Fibroblast of the aortic adventitia (primary cell): ENCODE measurements around the gene ABO. TPM values are rescaled to one million over a fixed set of nuclear protein-coding genes. Genes with fewer than 3 reads are reported as not detected.
"Not testable (repeated sequence)": the region's sequence is repeated elsewhere in the genome, so short reads cannot be mapped to it uniquely, and the experiment has no call there.

Experiments
- DNase-seq: peaks from one replicate; pipeline ENCODE4 v3.0.0-alpha.2; 2010; ENCODE audit warnings: low read depth
- H3K4me3 ChIP-seq: 2 replicates; pipeline ENCODE4 v1.5.1; 2011; ENCODE audit warnings: low read depth, mild to moderate bottlenecking, control low read depth, low read length, moderate library complexity
- CTCF ChIP-seq: IDR thresholded peaks from 2 replicates; pipeline ENCODE4 v1.5.1; 2011; ENCODE audit warnings: mild to moderate bottlenecking, low read length, control low read depth, inconsistent platforms; ENCODE audit not compliant: insufficient read depth
- total RNA-seq: library from RNA; depleted of rRNA; stranded (reverse); fragments of >200 nt; gene quantifications from 2 replicates; pipeline ENCODE4 v1.2.3, GENCODE V29; 2012; ENCODE audit warnings: low replicate concordance

ABO gene
- total RNA-seq, 1 donor = not detected

DNA sequence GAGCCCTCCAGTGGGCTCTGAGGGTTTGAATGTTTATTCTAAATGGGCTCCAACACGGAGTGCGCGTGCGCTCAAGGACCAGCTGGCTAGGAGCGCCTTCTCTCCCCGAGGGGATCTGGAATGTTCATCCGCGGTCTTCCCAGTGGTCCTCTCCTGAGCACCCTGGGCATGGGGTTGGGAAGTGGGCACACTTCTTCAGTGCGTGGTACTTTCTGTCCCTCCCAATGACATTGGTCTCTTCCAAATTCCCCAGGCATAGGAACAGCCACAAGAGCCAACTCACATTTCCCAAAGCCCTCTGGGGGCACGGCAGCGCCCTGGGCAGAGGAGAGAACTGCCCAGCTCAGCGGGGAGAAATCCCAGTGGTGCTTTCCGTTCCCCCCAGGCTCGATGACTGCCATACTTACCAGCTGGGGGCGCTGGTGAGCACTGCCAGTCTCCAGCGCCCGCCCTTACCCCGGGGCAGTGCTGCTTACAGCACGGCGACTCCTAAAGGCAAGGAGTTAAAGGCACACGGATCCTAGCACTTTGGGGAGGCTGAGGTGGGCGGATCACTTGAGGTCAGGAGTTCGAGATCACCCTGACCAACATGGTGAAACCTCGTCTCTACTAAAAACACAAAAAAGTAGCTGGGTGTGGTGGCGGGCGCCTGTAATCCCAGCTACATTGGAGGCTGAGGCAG, 36.0 kb downstream of the ABO start:
- no peak for DNase-seq
- H3K4me3 ChIP-seq = no peak overlapping the region
- TF ChIP-seq CTCF = peak; percentile 35

GRCh38 chr9:133238272-133238850, 36.6 kb downstream of the ABO start:
- TF ChIP-seq CTCF = no peak
- H3K4me3 ChIP-seq = no peak overlapping the region
- DNase-seq = no peak

DNA sequence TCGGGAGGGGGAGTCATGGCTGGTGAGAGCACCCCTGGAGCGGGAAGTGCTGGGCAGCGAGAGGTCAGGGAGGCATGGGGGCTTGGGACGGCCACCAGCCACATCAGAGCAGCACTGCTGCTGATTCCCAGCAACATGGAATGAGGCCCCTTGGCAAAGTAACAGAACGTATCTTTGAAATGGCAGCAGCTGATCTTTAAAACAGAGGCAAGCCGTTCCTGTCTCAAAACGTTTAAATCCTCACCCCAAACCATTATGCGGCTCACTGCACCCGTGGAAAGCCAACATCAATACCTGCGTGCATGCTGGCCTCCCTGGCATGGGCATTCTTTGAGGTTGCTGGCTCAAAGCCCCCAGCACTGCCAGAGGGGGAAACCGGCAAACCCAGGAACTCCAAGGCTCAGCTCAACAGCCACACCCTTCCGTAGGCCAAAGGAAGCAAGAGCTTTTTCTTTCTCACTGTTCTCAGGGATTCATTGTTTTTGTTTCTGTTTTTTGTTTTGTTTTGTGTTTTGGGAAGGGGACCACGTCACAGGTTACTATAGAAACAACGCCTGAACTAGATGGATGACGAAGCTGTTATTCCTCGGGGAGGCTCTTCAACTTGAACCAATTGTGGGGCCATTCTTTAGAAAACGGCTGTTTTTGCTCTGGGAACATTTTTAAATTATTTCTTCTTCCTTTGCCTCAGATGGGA, 37.8 kb downstream of the ABO start:
- DNase-seq = peak; percentile 14

GRCh38 chr9:133236291-133237034, 38.5 kb downstream of the ABO start:
- not testable (repeated sequence) for H3K4me3 ChIP-seq, DNase-seq

More for the DNA sequence above, 37.8 kb downstream of the ABO start:
- TF ChIP-seq CTCF = no peak
- H3K4me3 ChIP-seq = no peak overlapping the region

DNA sequence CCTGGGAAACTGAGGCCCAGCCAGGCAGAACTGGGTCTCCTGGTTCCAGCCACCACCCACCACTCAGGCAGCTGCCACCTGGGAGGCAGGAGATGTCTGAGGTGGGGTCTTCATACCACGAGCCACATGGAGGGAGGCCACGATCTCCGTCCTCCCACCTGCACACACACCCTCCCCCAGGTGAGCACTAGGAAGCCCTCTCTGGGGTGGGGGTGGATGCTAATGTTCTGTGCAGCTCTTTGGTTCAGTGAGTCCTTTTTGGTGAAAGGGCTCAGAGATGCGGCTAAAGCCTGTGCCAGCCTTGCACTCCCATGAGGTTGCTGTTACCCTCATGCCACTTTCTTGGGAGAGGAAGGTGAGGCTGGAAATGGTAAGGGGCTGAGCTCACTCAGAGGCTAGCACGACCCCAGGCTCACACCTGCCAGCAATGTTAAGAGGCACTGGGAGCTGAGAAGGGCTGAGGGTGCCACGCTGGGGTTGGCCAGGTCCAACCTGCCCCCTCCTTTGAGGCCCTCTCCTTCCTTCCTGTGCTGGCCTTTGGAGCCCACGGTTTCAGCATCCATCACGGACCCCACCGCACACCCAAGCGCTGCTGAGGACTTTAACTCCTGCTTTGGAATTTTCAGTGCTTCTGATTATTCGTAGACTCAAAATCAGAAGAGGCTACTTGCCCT, 39.3 kb downstream of the ABO start:
- DNase-seq = no peak
- no peak overlapping the region for H3K4me3 ChIP-seq
- TF ChIP-seq CTCF = no peak

DNA sequence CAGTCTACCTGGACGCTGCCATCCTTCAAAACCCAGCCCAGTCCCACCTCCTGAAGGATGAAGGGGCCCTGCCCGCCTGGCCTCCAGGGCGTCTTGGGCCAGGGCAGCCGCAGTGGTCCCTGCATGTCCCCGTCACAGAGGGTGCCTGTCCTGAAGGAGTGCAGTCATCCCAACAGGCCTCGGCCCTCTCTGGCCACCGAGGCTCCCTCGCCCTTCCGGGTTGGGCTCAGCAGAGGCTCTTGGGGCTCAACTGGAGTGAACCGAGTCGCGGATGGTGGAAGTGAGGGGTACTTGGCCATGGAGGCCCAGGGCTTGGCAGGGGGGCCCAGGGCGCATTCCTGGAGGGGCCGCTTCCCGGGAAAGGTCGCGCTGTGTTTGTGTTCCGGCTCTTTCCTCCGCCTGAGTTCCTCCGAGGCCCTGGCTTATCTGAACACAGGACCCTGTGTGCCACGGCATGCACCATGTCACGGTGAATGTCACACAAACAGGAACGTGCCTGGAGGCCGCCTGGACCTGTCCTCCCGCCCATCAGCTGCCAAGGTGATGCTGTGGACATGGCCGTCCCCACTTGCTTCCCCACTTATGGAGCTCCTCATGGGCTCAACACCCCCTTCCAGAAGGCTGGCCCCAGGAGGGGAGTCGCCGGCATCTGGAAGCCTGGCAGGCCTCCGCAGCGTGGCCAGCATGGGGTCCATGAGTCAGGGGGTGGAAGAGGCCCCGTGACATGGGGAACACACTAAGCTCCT, 40.3 kb downstream of the ABO start:
- TF ChIP-seq CTCF = no peak

More for the DNA sequence above, 40.3 kb downstream of the ABO start:
- H3K4me3 ChIP-seq = no peak overlapping the region
- DNase-seq = no peak
